CD4-positive, alpha-beta T cell treated with Interleukin-4 for 4 hours (primary cell): Measurements from ENCODE around the gene TYMP.
A peak's percentile ranks its signal among the peaks of the same experiment; 100 is the strongest.

Experiments used
- DNase-seq: peaks from one replicate; pipeline ENCODE4 v3.0.0-alpha.2; 2020

The TYMP gene

DNA sequence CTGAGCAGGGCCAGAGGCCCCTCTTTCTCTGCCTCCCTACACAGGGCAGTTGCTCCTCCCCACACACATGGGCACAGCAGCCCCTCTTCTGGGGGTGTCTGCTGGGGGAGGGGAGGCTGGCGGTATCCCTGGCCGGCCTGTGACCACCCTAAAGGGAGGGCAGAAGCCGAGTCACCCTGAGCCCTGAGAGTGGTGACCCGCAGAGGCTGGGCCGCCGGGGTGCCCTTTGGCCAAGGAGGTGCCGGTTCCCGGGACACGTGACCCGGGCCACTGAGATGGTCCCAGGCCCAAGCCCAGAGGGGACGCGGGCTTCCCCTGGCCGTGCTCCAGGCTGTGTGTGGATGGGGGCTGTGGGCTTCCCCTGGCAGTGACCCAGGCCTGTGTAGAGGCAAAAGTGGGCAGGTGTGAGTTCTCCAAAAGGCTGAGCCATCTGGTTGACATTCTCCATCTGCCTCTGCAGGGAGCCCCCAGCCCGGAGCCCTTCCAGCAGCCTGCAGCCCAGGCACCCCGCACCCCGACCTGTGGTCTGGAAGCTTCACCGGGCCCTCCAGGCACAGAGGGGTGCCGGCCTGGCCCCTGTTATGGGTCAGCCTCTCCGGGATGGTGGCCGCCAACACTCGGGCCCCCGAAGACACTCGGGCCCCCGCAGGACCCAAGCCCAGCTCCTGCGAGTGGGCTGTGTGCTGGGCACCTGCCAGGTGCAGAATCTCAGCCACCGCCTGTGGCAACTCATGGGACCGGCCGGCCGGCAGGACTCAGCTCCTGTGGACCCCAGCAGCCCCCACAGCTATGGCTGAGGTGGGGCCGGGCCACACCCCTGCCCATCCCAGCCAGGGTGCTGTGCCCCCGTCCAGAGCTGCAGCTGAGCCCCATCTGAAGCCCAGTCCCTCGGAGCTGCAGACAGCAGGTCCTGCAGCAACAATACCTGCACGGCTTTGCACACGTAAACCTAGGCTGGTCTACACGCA lies 47.4 kb downstream of the TYMP start:
- no peak for DNase-seq

DNA sequence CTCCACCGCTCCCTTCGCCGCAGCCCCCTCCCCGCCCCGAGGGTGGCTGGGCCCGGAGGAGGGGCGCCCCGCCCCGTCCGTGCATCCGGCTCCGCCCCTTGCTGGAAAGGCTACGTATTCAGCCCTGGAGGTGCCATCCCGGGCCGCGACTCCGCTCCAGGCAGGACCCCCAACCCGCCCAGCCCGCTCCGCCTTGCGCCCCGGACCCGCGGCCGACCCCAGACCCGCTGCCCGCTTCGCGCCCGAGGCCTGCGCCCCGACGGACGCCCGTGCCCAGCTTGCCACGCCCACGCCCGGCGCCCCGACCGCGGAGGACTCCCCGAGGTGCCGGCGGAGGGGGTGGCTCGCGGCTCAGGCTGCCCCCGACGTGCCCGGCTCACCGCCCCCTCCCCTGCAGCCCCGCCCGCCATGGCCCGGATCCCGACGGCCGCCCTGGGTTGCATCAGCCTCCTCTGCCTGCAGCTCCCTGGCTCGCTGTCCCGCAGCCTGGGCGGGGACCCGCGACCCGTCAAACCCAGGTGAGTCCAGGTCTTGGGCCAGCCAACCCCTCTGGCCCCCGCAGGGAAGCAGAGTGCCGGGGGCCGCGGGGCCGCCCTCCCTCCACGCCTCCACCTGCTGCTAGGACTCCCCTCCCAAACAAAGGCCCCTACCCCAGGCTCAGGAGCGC lies 48.2 kb downstream of the TYMP start, which contains the start of gene ADM2:
TSS of gene ADM2 (plus strand) at position 104 of the 667 bp plus-strand sequence. CDS start at position 409, 305 bp downstream.
- peak; percentile 47 for DNase-seq

DNA sequence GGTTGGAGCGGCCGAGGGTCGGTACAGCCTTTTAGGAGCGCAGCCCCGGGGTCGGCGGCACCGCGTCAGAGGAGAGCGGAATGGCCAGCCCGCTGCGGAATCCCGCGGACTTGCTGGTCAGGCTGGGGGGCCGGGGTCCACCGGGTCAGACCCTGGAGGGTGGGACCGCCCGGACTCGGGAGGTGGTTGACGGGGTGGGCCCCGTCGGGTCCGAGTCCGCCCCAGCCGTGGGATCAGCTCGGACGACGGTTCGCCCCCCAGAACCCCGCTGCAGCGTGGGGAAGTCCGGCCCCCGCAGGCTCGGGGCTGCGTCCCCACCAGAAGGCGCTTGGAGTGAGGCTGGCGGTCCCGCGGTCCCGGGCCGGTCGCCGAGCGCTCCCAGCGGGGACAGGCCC lies 48.8 kb downstream of the TYMP start:
- no peak for DNase-seq

DNA sequence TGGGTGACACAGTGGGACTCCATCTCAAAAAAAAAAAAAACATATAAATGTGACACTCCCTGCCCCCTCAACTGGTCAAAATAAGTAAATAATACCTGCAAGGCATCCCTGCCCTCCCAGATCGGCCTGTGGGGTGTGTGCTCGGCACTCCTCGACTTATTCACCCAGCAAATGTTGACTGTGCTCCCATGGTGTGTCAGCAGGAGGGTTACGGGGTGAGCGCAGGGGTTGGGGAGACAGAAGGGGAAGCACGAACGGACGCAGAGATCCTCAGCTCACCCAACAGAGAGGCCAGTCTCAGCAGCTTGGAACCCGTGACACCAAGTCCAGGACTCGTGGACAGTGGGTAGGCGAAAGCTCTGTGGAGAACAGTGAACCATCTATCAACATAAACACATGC lies 50.1 kb downstream of the TYMP start:
- no peak for DNase-seq

DNA sequence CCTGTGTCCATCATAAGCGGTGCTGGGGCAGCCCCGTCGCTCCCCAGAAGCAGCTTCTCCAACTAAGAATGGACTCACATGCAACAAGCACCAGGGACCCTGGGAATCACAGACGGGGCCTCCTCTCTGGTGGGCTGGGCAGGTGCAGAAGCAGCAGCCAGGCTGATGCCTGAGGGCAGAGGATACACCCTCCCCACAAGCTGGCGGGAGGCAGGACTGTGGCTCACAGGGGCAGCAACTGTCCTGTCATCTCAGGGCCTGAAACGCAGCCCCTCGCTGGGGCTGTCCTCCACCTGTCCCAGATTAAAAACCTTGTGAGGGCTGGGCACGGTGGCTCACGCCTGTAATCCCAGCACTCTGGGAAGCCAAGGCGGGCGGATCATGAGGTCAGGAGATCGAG lies 51.9 kb downstream of the TYMP start:
- no peak for DNase-seq

DNA sequence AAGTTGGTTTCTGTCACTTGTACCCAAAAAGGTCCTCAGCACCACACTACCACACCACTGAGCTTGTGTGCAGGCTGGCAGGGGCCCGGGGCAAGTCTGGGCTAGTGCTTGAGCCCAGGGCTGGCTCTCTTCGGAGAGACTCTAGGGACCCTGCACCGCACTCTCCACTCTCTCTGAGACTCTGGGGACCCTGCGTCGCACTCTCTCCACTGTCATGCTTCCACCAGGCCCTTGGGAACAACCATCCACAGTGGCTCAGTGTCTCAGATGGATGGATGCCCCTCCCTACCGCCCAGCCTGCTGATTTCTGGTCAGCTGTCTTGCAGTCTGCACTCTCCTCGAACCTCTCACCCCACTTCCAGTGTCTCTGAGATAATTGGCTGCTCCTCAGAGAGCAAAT lies 52.9 kb downstream of the TYMP start:
- DNase-seq: no peak
